ENCODE results near the gene DCANP1. TPM values are rescaled to one million over a fixed set of nuclear protein-coding genes. Genes with fewer than 3 reads are reported as not detected.

DCANP1 gene
- polyA plus RNA-seq, 2 of the 4 experiments (the other 2 are of a cell fraction), result not detected

DNA sequence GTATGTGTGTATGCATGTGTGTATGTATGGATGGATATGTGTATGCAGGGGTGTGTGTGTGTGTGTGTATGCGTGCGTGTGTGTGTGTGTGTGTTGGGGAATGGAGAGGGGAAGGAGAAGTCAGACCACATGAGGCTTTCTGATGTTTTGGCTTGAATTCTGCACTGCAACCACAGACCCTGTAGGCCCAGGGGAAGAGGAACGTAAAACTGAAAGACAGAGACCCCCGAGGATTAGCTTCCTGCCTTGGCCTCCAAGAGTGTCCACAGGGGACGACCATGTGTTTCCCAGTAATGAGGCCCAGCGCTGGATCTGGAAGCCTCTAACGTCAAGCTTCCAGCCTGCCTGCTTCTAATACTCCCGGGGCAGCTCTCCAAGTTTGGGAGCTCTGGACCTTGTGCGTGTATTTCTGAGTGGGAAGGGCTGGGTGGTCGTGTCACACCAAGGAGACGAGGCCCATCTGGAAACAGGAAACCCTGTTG is 5.8 kb downstream of the DCANP1 start:
- Histone ChIP-seq H3K4me1 (no peaks in the 10 kb centered on the region), H3K27ac (no peak overlapping the region), H3K4me2 (no peak overlapping the region), H3K4me3 (no peak overlapping the region), H3K9me3 (no peaks in the 10 kb centered on the region)
- TF ChIP-seq, protein P1, sequence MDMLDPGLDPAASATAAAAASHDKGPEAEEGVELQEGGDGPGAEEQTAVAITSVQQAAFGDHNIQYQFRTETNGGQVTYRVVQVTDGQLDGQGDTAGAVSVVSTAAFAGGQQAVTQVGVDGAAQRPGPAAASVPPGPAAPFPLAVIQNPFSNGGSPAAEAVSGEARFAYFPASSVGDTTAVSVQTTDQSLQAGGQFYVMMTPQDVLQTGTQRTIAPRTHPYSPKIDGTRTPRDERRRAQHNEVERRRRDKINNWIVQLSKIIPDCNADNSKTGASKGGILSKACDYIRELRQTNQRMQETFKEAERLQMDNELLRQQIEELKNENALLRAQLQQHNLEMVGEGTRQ (IDR thresholded peaks at IDR 0.05), result no peak
- no peak for TF ChIP-seq FOSB (CRISPR knock-in tag; IDR thresholded peaks at IDR 0.05)
- TF ChIP-seq CHD4 (IDR thresholded peaks at IDR 0.05; ENCODE audit: borderline replicate concordance), result no peak
- TF ChIP-seq TP53 (CRISPR knock-in tag; IDR thresholded peaks at IDR 0.05), result no peak
- TF ChIP-seq MAX (IDR thresholded peaks at IDR 0.05), result no peak
- no peak for TF ChIP-seq JUN (IDR thresholded peaks at IDR 0.05)
- TF ChIP-seq, protein P2, sequence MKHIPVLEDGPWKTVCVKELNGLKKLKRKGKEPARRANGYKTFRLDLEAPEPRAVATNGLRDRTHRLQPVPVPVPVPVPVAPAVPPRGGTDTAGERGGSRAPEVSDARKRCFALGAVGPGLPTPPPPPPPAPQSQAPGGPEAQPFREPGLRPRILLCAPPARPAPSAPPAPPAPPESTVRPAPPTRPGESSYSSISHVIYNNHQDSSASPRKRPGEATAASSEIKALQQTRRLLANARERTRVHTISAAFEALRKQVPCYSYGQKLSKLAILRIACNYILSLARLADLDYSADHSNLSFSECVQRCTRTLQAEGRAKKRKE (CRISPR knock-in tag; IDR thresholded peaks at IDR 0.05; ENCODE audit: low read depth), result no peak
- TF ChIP-seq, protein P3, sequence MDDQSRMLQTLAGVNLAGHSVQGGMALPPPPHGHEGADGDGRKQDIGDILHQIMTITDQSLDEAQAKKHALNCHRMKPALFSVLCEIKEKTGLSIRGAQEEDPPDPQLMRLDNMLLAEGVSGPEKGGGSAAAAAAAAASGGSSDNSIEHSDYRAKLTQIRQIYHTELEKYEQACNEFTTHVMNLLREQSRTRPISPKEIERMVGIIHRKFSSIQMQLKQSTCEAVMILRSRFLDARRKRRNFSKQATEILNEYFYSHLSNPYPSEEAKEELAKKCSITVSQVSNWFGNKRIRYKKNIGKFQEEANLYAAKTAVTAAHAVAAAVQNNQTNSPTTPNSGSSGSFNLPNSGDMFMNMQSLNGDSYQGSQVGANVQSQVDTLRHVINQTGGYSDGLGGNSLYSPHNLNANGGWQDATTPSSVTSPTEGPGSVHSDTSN (IDR thresholded peaks at IDR 0.05), result no peak
- no peak for TF ChIP-seq FOXS1 (CRISPR knock-in tag; IDR thresholded peaks at IDR 0.05)
- no peak for TF ChIP-seq HOXB5 (CRISPR knock-in tag; IDR thresholded peaks at IDR 0.05)
- TF ChIP-seq GATA3 (IDR thresholded peaks at IDR 0.05; ENCODE audit: borderline replicate concordance), result no peak
- no peak for TF ChIP-seq CHD2 (IDR thresholded peaks at IDR 0.05; ENCODE audit: low read length, partially characterized antibody)
- TF ChIP-seq ELK1 (IDR thresholded peaks at IDR 0.05; ENCODE audit: low read depth, low read length), result no peak
- no peak for TF ChIP-seq HOXA7 (CRISPR knock-in tag; IDR thresholded peaks at IDR 0.05)
- TF ChIP-seq KDM5A (IDR thresholded peaks at IDR 0.05), result no peak
- no peak for ATAC-seq
- ChIA-PET CTCF (interaction anchor here (1.3 to 6.1 kb wide), 5 partner anchors 13 to 24 kb away, joined by 4 to 31 read pairs (median 12); no protein-coding TSS in a partner anchor), POLR2A (no interaction called here)
- no peak for FAIRE-seq
- 57% methylated on average over 10 of the region's 11 CpGs for WGBS (ENCODE audit: missing lambda C conversion rate)
- DNase-seq (ENCODE audit: low read depth in 1 of 2, low spot score in 1 of 2), result no peak

GRCh38 chr5:135440916-135441315 is 6.2 kb downstream of the DCANP1 start:
- WGBS (ENCODE audit: missing lambda C conversion rate), result 58% methylated on average over 6 of the region's 6 CpGs

More at GRCh38 chr5:135440916-135441315, 6.2 kb downstream of the DCANP1 start:
- no peak for ATAC-seq
- POLR2A ChIA-PET, result no interaction called here
- TF ChIP-seq JUN (IDR thresholded peaks at IDR 0.05) (no peak), ZC3H11A (IDR thresholded peaks at IDR 0.05) (no peak), MAFK (IDR thresholded peaks at IDR 0.05; ENCODE audit: partially characterized antibody) (no peak), MAX (IDR thresholded peaks at IDR 0.05) (no peak), HOXB13 (CRISPR knock-in tag; IDR thresholded peaks at IDR 0.05; ENCODE audit: low read depth) (no peak), ELK1 (IDR thresholded peaks at IDR 0.05; ENCODE audit: low read depth, low read length) (no peak), EHF (CRISPR knock-in tag; IDR thresholded peaks at IDR 0.05) (no peak), SMC3 (IDR thresholded peaks at IDR 0.05) (no peak), RAD21 (conservative IDR thresholded peaks at IDR 0.05 in 1 of 2, IDR thresholded peaks at IDR 0.05 in 1 of 2) (no peak), CBX8 (IDR thresholded peaks at IDR 0.05) (no peak), CHD4 (IDR thresholded peaks at IDR 0.05; ENCODE audit: borderline replicate concordance) (no peak), HES2 (IDR thresholded peaks at IDR 0.05) (no peak), REST (IDR thresholded peaks at IDR 0.05) (no peak)
- TF ChIP-seq, protein P4, sequence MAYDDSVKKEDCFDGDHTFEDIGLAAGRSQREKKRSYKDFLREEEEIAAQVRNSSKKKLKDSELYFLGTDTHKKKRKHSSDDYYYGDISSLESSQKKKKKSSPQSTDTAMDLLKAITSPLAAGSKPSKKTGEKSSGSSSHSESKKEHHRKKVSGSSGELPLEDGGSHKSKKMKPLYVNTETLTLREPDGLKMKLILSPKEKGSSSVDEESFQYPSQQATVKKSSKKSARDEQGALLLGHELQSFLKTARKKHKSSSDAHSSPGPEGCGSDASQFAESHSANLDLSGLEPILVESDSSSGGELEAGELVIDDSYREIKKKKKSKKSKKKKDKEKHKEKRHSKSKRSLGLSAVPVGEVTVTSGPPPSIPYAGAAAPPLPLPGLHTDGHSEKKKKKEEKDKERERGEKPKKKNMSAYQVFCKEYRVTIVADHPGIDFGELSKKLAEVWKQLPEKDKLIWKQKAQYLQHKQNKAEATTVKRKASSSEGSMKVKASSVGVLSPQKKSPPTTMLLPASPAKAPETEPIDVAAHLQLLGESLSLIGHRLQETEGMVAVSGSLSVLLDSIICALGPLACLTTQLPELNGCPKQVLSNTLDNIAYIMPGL (CRISPR knock-in tag; IDR thresholded peaks at IDR 0.05; ENCODE audit: borderline replicate concordance), result no peak
- no peak overlapping the region for H3K4me3 ChIP-seq
- H3K9me3 ChIP-seq, result no peaks in the 10 kb centered on the region
- H3K4me2 ChIP-seq, result no peak overlapping the region
- FAIRE-seq, result no peak
- H3K27ac ChIP-seq, result no peak overlapping the region
- H3K4me1 ChIP-seq, result no peaks in the 10 kb centered on the region
- CTCF ChIA-PET, result interaction anchor here (1.2 to 6.1 kb wide), 7 partner anchors 8 to 129 kb away, joined by 4 to 31 read pairs (median 7); no protein-coding TSS in a partner anchor
- no peak for DNase-seq (ENCODE audit: low read depth in 1 of 2, low spot score in 1 of 2)
